Cardiac septum (tissue), 1 donor: Measurements from ENCODE around the gene CHP2. TPM values are rescaled to one million over a fixed set of nuclear protein-coding genes. Genes with fewer than 3 reads are reported as not detected.
"Not testable (repeated sequence)": the region's sequence is repeated elsewhere in the genome, so short reads cannot be mapped to it uniquely, and the experiment has no call there.

Experiments used
- DNase-seq: peaks from one replicate; pipeline ENCODE4 v3.0.0-alpha.2; 2020; ENCODE audit warnings: low spot score
- intact Hi-C: fragments of 100-400 bp; cut with DNase I; formaldehyde crosslinking; loops from one replicate; pipeline ENCODE4 v1.14.0; 2022
- total RNA-seq: library from RNA; stranded (reverse); fragmentation: NEBNext Ultra II Directional; extraction: Animal tissue kit (Norgen Biotek cat#: 25700); gene quantifications from one replicate; pipeline ENCODE4 v1.2.1, GENCODE V29; 2021
- donor health status: DM: no; HTN: no; CAD: no.

CHP2 gene
- total RNA-seq, 1 donor from 2014 or later, result not detected

GRCh38 chr16:23741675-23742303 lies 13.0 kb upstream of the CHP2 start:
- intact Hi-C loops, result no loop called here
- no peak for DNase-seq

- intact Hi-C loops, result no loop called here
These were observed 12.1 kb upstream of the CHP2 start for GRCh38 chr16:23742766-23743165.

GRCh38 chr16:23745263-23745662 lies 9.6 kb upstream of the CHP2 start:
- intact Hi-C loops, result no loop called here
- DNase-seq, result no peak

More at GRCh38 chr16:23742766-23743165, 12.1 kb upstream of the CHP2 start:
- no peak for DNase-seq

- intact Hi-C loops, result no loop called here
- DNase-seq, result no peak
These were observed 6.2 kb upstream of the CHP2 start for GRCh38 chr16:23748630-23749029.

GRCh38 chr16:23751053-23751452 lies 3.8 kb upstream of the CHP2 start:
- not testable (repeated sequence) for DNase-seq

GRCh38 chr16:23753908-23754593 lies 775 bp upstream of the CHP2 start:
- intact Hi-C loops, result no loop called here
- DNase-seq, result no peak

More at GRCh38 chr16:23751053-23751452, 3.8 kb upstream of the CHP2 start:
- intact Hi-C loops, result not testable (repeated sequence)

GRCh38 chr16:23755484-23755809 lies 621 bp downstream of the CHP2 start:
- no peak for DNase-seq
- intact Hi-C loops, result no loop called here

- no peak for DNase-seq
- intact Hi-C loops, result no loop called here
These were observed 2.3 kb downstream of the CHP2 start for GRCh38 chr16:23757116-23757515.

- DNase-seq, result no peak
- intact Hi-C loops, result no loop called here
These were observed 3.3 kb downstream of the CHP2 start for GRCh38 chr16:23757937-23758619.

- DNase-seq, result no peak
- intact Hi-C loops, result no loop called here
These were observed 11.1 kb downstream of the CHP2 start for GRCh38 chr16:23765933-23766332.

GRCh38 chr16:23768581-23768980 lies 13.8 kb downstream of the CHP2 start:
- intact Hi-C loops, result no loop called here
- no peak for DNase-seq

GRCh38 chr16:23771027-23771426 lies 16.2 kb downstream of the CHP2 start:
- DNase-seq, result no peak
- intact Hi-C loops, result no loop called here

- no peak for DNase-seq
- intact Hi-C loops, result no loop called here
These were observed 16.8 kb downstream of the CHP2 start for GRCh38 chr16:23771642-23772041.

GRCh38 chr16:23773339-23773738 lies 18.5 kb downstream of the CHP2 start:
- intact Hi-C loops, result no loop called here

GRCh38 chr16:23781176-23781575 lies 26.4 kb downstream of the CHP2 start:
- DNase-seq, result no peak
- intact Hi-C loops, result no loop called here

More at GRCh38 chr16:23773339-23773738, 18.5 kb downstream of the CHP2 start:
- no peak for DNase-seq

GRCh38 chr16:23784811-23785447 lies 30.1 kb downstream of the CHP2 start:
- no peak for DNase-seq
- intact Hi-C loops, result no loop called here

- intact Hi-C loops, result no loop called here
- DNase-seq, result no peak
These were observed 31.0 kb downstream of the CHP2 start for GRCh38 chr16:23785842-23786241.

- no peak for DNase-seq
- intact Hi-C loops, result no loop called here
These were observed 32.2 kb downstream of the CHP2 start for GRCh38 chr16:23786964-23787561.

GRCh38 chr16:23788685-23789084 lies 33.9 kb downstream of the CHP2 start:
- no peak for DNase-seq
- intact Hi-C loops, result no loop called here

- DNase-seq, result no peak
- intact Hi-C loops, result no loop called here
These were observed 40.6 kb downstream of the CHP2 start for GRCh38 chr16:23795378-23795777.
